WERI-Rb-1 (cell line): ENCODE measurements around the gene FAM25A.
"Not testable (repeated sequence)": the region's sequence is repeated elsewhere in the genome, so short reads cannot be mapped to it uniquely, and the experiment has no call there.

Experiments
- DNase-seq: peaks from one replicate; pipeline ENCODE4 v3.0.0-alpha.2; 2020
- H3K27ac ChIP-seq: fragments of 250-450 bp; sonication (Bioruptor Pico); 2 replicates; pipeline ENCODE4 v1.5.1; 2020; ENCODE audit warnings: mild to moderate bottlenecking, moderate library complexity
- H3K27me3 ChIP-seq: fragments of 250-450 bp; sonication (Bioruptor Pico); 2 replicates; pipeline ENCODE4 v1.5.1; 2021; ENCODE audit warnings: mild to moderate bottlenecking, low read depth, moderate library complexity; ENCODE audit not compliant: insufficient read depth, severe bottlenecking
- H3K36me3 ChIP-seq: fragments of 250-450 bp; sonication (Bioruptor Pico); 2 replicates; pipeline ENCODE4 v1.5.1; 2020; ENCODE audit warnings: mild to moderate bottlenecking, moderate library complexity
- H3K4me3 ChIP-seq: 2 replicates; pipeline ENCODE4 v1.5.1; 2011; ENCODE audit warnings: low read depth, mild to moderate bottlenecking, control low read depth, low read length
- H3K9me3 ChIP-seq: fragments of 250-450 bp; sonication (Bioruptor Pico); 2 replicates; pipeline ENCODE4 v1.5.1; 2021; ENCODE audit warnings: mild to moderate bottlenecking, moderate library complexity; ENCODE audit not compliant: severe bottlenecking
- TF ChIP-seq, protein P1 (sequence below): IDR thresholded peaks from 2 replicates; pipeline ENCODE4 v1.5.1; 2011; ENCODE audit warnings: low read depth, mild to moderate bottlenecking, control low read depth, inconsistent platforms, low read length

Gene FAM25A

DNA sequence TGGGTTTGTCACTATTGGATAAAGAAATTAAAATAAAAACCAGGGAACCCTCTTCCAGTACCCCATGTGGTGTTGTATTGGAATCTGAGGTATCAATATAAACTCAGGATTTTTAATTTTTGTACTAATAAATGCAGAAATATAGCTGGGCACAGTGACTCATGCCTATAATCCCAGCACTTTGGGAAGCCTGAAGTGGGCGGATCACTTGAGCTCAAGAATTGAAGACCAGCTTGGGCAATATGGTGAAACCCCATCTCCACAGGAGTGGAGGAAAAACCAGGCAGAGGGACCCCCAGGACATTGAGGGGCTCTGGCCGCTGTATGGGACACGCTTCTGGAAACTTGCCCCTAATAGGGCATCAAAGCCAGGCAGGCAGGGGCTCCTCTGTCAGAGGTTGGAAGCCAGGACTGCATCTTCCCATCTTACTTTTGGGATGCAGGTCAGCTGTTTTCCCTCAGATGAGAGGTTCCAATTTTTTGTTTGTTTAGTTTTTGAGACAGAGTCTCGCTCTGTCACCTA is 40.7 kb upstream of the FAM25A start:
- Histone ChIP-seq H3K36me3 (no peaks in the 10 kb centered on the region), H3K4me3 (no peak overlapping the region), H3K27me3 (no peaks in the 10 kb centered on the region), H3K9me3 (no peaks in the 10 kb centered on the region), H3K27ac (no peak overlapping the region)
- DNase-seq = no peak
- TF ChIP-seq, protein P1, sequence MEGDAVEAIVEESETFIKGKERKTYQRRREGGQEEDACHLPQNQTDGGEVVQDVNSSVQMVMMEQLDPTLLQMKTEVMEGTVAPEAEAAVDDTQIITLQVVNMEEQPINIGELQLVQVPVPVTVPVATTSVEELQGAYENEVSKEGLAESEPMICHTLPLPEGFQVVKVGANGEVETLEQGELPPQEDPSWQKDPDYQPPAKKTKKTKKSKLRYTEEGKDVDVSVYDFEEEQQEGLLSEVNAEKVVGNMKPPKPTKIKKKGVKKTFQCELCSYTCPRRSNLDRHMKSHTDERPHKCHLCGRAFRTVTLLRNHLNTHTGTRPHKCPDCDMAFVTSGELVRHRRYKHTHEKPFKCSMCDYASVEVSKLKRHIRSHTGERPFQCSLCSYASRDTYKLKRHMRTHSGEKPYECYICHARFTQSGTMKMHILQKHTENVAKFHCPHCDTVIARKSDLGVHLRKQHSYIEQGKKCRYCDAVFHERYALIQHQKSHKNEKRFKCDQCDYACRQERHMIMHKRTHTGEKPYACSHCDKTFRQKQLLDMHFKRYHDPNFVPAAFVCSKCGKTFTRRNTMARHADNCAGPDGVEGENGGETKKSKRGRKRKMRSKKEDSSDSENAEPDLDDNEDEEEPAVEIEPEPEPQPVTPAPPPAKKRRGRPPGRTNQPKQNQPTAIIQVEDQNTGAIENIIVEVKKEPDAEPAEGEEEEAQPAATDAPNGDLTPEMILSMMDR = no peak

DNA sequence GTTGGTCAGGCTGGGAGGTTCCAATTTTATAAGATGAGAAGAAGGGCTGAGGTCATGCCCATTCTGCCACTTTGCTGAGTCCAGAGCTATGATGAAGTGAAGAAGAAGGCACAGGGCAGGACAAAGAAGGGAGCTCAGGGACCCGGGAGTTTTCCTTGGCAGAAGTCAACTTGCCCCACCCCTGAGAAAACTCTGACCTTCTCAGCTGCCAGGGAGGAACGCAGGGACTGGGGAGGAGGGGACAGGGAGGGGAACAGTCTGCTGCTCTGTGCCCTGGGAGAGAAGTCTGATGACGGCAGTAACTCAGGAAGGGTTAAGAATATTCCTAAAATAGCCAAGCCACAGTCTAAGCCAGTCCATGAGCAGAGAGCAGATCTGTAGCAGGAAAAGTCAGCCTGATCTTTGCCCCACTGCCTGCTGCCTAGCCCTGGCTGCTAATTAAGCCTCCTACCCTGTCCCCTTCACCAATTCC is 40.1 kb upstream of the FAM25A start:
- no peaks in the 10 kb centered on the region for H3K9me3 ChIP-seq
- TF ChIP-seq, protein P1 = no peak
- no peak overlapping the region for H3K27ac ChIP-seq
- H3K4me3 ChIP-seq = no peak overlapping the region
- DNase-seq = no peak
- no peaks in the 10 kb centered on the region for H3K36me3 ChIP-seq
- H3K27me3 ChIP-seq = no peaks in the 10 kb centered on the region

DNA sequence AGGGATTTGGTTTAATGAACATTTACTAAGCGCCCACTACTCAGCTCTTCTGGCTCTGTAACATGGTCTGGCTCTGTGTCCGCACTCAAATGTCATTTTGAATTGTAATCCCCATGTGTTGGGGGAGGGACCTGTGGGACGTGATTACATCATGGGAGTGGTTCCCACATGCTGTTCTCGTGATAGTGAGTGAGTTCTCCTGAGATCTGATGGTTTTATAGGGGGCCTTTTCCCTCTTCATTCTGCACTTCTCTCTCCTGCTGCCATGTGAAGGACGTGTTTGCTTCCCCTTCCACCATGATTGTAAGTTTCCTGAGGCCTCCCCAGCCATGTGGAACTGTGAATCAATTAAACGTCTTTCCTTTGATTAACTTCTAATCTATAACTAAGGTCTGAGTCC is 39.1 kb upstream of the FAM25A start:
- H3K9me3 ChIP-seq, H3K36me3 ChIP-seq, H3K27ac ChIP-seq, H3K27me3 ChIP-seq, H3K4me3 ChIP-seq: not testable (repeated sequence)
- peak; percentile 22 for DNase-seq

DNA sequence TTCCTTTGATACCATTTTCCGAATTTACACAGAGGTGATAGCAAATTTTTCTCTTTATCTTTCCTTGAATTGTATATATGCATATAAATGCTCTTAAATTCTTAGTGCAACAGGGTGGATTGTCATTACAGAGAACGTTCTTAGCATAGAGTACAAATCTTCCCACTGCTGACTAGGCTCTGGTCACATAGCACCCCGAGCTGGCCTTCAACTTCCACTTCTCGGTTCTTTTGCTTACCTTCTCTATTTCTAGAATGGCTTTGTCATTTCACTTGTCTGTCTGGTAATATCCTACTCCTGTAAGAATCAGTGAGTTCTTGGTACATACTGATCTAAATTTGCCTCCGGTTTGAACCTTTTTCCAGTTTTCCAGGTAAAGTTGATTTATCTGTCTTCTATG is 38.4 kb upstream of the FAM25A start:
- no peak for DNase-seq
- Histone ChIP-seq H3K36me3 (no peaks in the 10 kb centered on the region), H3K27me3 (no peaks in the 10 kb centered on the region), H3K4me3 (no peak overlapping the region), H3K9me3 (no peaks in the 10 kb centered on the region), H3K27ac (no peak overlapping the region)
- TF ChIP-seq, protein P1 = no peak

DNA sequence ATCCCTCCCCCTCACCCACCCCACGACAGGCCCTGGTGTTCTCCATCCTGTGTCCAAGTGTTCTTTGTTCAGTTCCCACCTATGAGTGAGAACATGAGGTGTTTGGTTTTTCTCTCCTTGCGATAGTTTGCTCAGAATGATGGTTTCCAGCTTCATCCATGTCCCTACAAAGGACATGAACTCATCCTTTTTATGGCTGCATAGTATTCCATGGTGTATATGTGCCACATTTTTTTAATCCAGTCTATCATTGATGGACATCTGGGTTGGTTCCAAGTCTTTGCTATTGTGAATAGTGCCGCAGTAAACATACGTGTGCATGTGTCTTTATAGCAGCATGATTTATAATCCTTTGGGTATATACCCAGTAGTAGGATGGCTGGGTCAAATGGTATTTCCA is 35.6 kb upstream of the FAM25A start:
- H3K36me3 ChIP-seq, H3K9me3 ChIP-seq, DNase-seq, H3K27me3 ChIP-seq, H3K4me3 ChIP-seq, H3K27ac ChIP-seq: not testable (repeated sequence)

DNA sequence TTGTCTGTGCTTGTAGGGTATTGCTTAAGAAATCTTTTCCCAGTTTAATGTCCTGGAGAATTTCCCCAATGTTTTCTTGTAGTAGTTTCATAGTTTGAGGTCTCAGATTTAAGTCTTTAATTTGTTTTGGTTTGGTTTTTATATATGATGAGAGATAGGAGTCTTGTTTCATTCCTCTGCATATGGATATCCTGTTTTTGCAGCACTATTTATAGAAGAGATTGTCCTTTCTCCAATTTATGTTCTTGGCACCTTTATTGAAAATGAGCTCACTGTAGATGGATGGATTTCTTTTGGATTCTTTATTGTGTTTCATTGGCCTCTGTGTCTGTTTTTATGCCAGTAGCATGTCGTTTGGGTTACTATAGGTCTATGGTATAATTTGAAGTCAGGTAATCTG is 31.6 kb upstream of the FAM25A start:
- Histone ChIP-seq H3K9me3 (no peaks in the 10 kb centered on the region), H3K4me3 (no peak overlapping the region), H3K36me3 (no peaks in the 10 kb centered on the region), H3K27me3 (no peaks in the 10 kb centered on the region), H3K27ac (no peak overlapping the region)
- no peak for DNase-seq
- TF ChIP-seq, protein P1 = no peak

DNA sequence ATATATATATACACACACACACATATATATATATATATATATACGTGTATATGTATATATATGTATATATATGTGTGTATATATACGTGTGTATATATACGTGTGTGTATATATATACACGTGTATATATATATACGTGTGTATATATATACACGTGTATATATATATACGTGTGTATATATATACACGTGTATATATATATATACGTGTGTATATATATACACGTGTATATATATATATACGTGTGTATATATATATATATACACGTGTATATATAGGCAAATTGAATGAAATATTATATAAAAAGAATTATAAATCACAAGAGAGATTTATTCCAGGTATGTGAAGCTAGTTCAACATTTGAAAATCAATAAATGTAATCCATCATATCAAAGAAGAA is 28.7 kb upstream of the FAM25A start:
- not testable (repeated sequence) for H3K4me3 ChIP-seq, H3K36me3 ChIP-seq, H3K27ac ChIP-seq, DNase-seq, H3K27me3 ChIP-seq, H3K9me3 ChIP-seq
